ENCODE results near the gene ADAM22.

GRCh38 chr7:87966271-87966670 lies 32.2 kb downstream of the ADAM22 start:
- TF ChIP-seq CTCF (IDR thresholded peaks at IDR 0.05) (no peak), POLR2A (IDR thresholded peaks at IDR 0.05) (no peak)
